Ovary (tissue), 3 donors: ENCODE measurements around the gene ARNT2.

Experiments used
- CTCF ChIP-seq, 3 donors: fragments of 450-650 bp in 2 of 3; fragments of 200-600 bp in 1 of 3; IDR thresholded peaks; one replicate each; pipeline versions ENCODE4 v1.5.1 to v1.8.0; 2016 to 2022; ENCODE audit warnings: antibody characterized with exemption in 3 of 3, mild to moderate bottlenecking in 1 of 3
- POLR2A ChIP-seq: fragments of 450-650 bp; IDR thresholded peaks from one replicate; pipeline ENCODE4 v1.6.1; 2017; ENCODE audit warnings: antibody characterized with exemption, mild to moderate bottlenecking, moderate library complexity
- donor health status: DM: no; HTN: no; CAD: no.

GRCh38 chr15:80441714-80442113, 37.5 kb downstream of the ARNT2 start:
- no peak for TF ChIP-seq CTCF (IDR thresholded peaks at IDR 0.05)
- TF ChIP-seq POLR2A = no peak
